ENCODE measurements around the gene RRAGD.
A peak's percentile ranks its signal among the peaks of the same experiment; 100 is the strongest.
"Not testable (repeated sequence)": the region's sequence is repeated elsewhere in the genome, so short reads cannot be mapped to it uniquely, and the experiment has no call there.

RRAGD gene

GRCh38 chr6:89411145-89412070, 665 bp downstream of the RRAGD start:
- peak; percentile 66 for DNase-seq

GRCh38 chr6:89410788-89411144, 1.3 kb downstream of the RRAGD start:
- no peak for DNase-seq

- no peak for DNase-seq
Observed at GRCh38 chr6:89410231-89410761, 1.8 kb downstream of the RRAGD start.

- peak; percentile 3 for DNase-seq
Observed at GRCh38 chr6:89409461-89410035, 2.5 kb downstream of the RRAGD start.

- no peak for DNase-seq
Observed at GRCh38 chr6:89406141-89406540, 5.9 kb downstream of the RRAGD start.

- no peak for DNase-seq
Observed at GRCh38 chr6:89404512-89404911, 7.6 kb downstream of the RRAGD start.

- DNase-seq = peak; percentile 23
Observed at GRCh38 chr6:89402776-89403175, 9.3 kb downstream of the RRAGD start.

GRCh38 chr6:89400912-89401399, 11.1 kb downstream of the RRAGD start:
- no peak for DNase-seq

GRCh38 chr6:89400050-89400449, 12.0 kb downstream of the RRAGD start:
- DNase-seq = no peak

- peak; percentile 52 for DNase-seq
Observed at GRCh38 chr6:89398762-89399525, 13.1 kb downstream of the RRAGD start.

- not testable (repeated sequence) for DNase-seq
Observed at GRCh38 chr6:89397884-89398283, 14.2 kb downstream of the RRAGD start.

- DNase-seq = no peak
Observed at GRCh38 chr6:89393659-89394058, 18.4 kb downstream of the RRAGD start.

- DNase-seq = no peak
Observed at GRCh38 chr6:89392823-89393222, 19.2 kb downstream of the RRAGD start.

- no peak for DNase-seq
Observed at GRCh38 chr6:89388846-89389245, 23.2 kb downstream of the RRAGD start.

- no peak for DNase-seq
Observed at GRCh38 chr6:89387516-89388201, 24.4 kb downstream of the RRAGD start.

GRCh38 chr6:89386917-89387491, 25.1 kb downstream of the RRAGD start:
- no peak for DNase-seq

- peak; percentile 16 for DNase-seq
Observed at GRCh38 chr6:89385846-89386245, 26.2 kb downstream of the RRAGD start.

GRCh38 chr6:89385156-89385667, 26.9 kb downstream of the RRAGD start:
- peak; percentile 84 for DNase-seq

GRCh38 chr6:89381031-89381430, 31.0 kb downstream of the RRAGD start:
- DNase-seq = no peak

GRCh38 chr6:89379281-89379680, 32.8 kb downstream of the RRAGD start:
- DNase-seq = no peak

GRCh38 chr6:89378628-89379027, 33.4 kb downstream of the RRAGD start:
- DNase-seq = no peak

Data from DMS53 (cell line).